Activated CD4-positive, alpha-beta T cell treated with anti-CD3 and anti-CD28 coated beads, Interleukin-2, Interleukin-4, amounts not matched to agents 100 ng/mL and 50 ng/mL, durations not matched to agents 16 hours and 8 hours (primary cell): ENCODE results near the gene KRT3.
A peak's percentile ranks its signal among the peaks of the same experiment; 100 is the strongest.

ENCODE experiments used
- DNase-seq: peaks from one replicate; pipeline ENCODE4 v3.0.0-alpha.2; 2020; ENCODE audit warnings: low spot score

KRT3 gene

GRCh38 chr12:52795694-52796428 is at the start of gene KRT3:
Gene KRT3, minus strand, starts transcription at chr12:52796117. Its CDS starts 75 bp downstream, at chr12:52796042.
- DNase-seq: no peak

GRCh38 chr12:52844386-52844785 is 48.5 kb upstream of the KRT3 start:
- no peak for DNase-seq

GRCh38 chr12:52839436-52840105 is 43.7 kb upstream of the KRT3 start:
- no peak for DNase-seq

- DNase-seq: no peak
Measured at GRCh38 chr12:52838609-52839435, 42.9 kb upstream of the KRT3 start.

- DNase-seq: no peak
Measured at GRCh38 chr12:52837781-52838608, 42.1 kb upstream of the KRT3 start.

GRCh38 chr12:52837413-52837741 is 41.5 kb upstream of the KRT3 start:
- DNase-seq: no peak

GRCh38 chr12:52836491-52837412 is 40.8 kb upstream of the KRT3 start:
- DNase-seq: no peak

GRCh38 chr12:52836042-52836466 is 40.1 kb upstream of the KRT3 start:
- DNase-seq: peak; percentile 25

GRCh38 chr12:52835271-52836041 is 39.5 kb upstream of the KRT3 start:
- DNase-seq: no peak

GRCh38 chr12:52834727-52835001 is 38.7 kb upstream of the KRT3 start:
- no peak for DNase-seq

- DNase-seq: no peak
Measured at GRCh38 chr12:52833922-52834726, 38.2 kb upstream of the KRT3 start, which contains the start of gene KRT79. Gene KRT79, minus strand, starts transcription at chr12:52834311. Its CDS starts 51 bp downstream, at chr12:52834260.

- DNase-seq: no peak
Measured at GRCh38 chr12:52832985-52833905, 37.3 kb upstream of the KRT3 start.

- DNase-seq: no peak
Measured at GRCh38 chr12:52832451-52832850, 36.5 kb upstream of the KRT3 start.

- no peak for DNase-seq
Measured at GRCh38 chr12:52831251-52831650, 35.3 kb upstream of the KRT3 start.

GRCh38 chr12:52829986-52830770 is 34.3 kb upstream of the KRT3 start:
- no peak for DNase-seq

GRCh38 chr12:52828591-52829021 is 32.7 kb upstream of the KRT3 start:
- DNase-seq: no peak

GRCh38 chr12:52828156-52828555 is 32.2 kb upstream of the KRT3 start:
- DNase-seq: no peak
